MCF 10A (cell line): ENCODE measurements around the gene RAD51B. TPM values are rescaled to one million over a fixed set of nuclear protein-coding genes. Genes with fewer than 3 reads are reported as not detected.

ENCODE experiments used
- BruUV-seq: library from RNA; stranded (reverse); fragments of 400-500 nt; replicated peaks from 2 replicates; lab custom pipeline; 2021; lab: Mats Ljungman, UMichigan
- CTCF ChIA-PET: fragments of 300-600 bp; sonication (Branson Sonifier 250); formaldehyde crosslinking; extraction: SDS; loops from one replicate; lab custom pipeline; 2021; ENCODE audit warnings: antibody characterized with exemption, inconsistent platforms; lab: Yijun Ruan, JAX
- POLR2A ChIA-PET: fragments of 300-600, 350-650 bp; sonication (Branson Sonifier 250); formaldehyde crosslinking; extraction: SDS; loops from one replicate; lab custom pipeline; 2020; ENCODE audit warnings: antibody characterized with exemption, inconsistent platforms; lab: Yijun Ruan, JAX
- DNase-seq: peaks from one replicate; pipeline ENCODE4 v3.0.0-alpha.2; 2018; ENCODE audit not compliant: unreplicated experiment
- H3K27ac Mint-ChIP-seq: one replicate; pipeline ENCODE4 v1.8.0; 2022; ENCODE audit warnings: mild to moderate bottlenecking, low read depth, mixed read lengths; ENCODE audit not compliant: unreplicated experiment
- H3K27me3 Mint-ChIP-seq: one replicate; pipeline ENCODE4 v1.8.0; 2022; ENCODE audit warnings: mixed read lengths; ENCODE audit not compliant: insufficient read depth, unreplicated experiment
- H3K36me3 Mint-ChIP-seq: one replicate; pipeline ENCODE4 v1.8.0; 2022; ENCODE audit warnings: mild to moderate bottlenecking, moderate library complexity, mixed read lengths; ENCODE audit not compliant: insufficient read depth, unreplicated experiment
- H3K4me1 Mint-ChIP-seq: one replicate; pipeline ENCODE4 v1.8.0; 2022; ENCODE audit warnings: mixed read lengths; ENCODE audit not compliant: insufficient read depth, unreplicated experiment
- H3K4me3 Mint-ChIP-seq: one replicate; pipeline ENCODE4 v1.8.0; 2022; ENCODE audit warnings: mild to moderate bottlenecking, moderate library complexity, mixed read lengths; ENCODE audit not compliant: unreplicated experiment
- H3K9me3 Mint-ChIP-seq: one replicate; pipeline ENCODE4 v1.8.0; 2022; ENCODE audit warnings: mixed read lengths; ENCODE audit not compliant: unreplicated experiment
- CTCF ChIP-seq: fragments of 200-600 bp; IDR thresholded peaks from one replicate; pipeline ENCODE4 v1.8.0; 2022; ENCODE audit warnings: antibody characterized with exemption, mild to moderate bottlenecking; ENCODE audit not compliant: unreplicated experiment
- intact Hi-C: fragments of 100-400 bp; cut with micrococcal nuclease; formaldehyde crosslinking; loops from 2 replicates; pipeline ENCODE4 v1.14.1; 2022
- total RNA-seq: library from RNA; stranded (reverse); gene quantifications from 2 replicates; pipeline ENCODE4 v1.2.3, GENCODE V29; 2022

Gene RAD51B
- total RNA-seq, 1 experiment from 2014 or later, result 14.6 TPM

- CTCF ChIA-PET, result interaction anchor here (0.6 to 1.5 kb wide), 4 partner anchors 23 to 552 kb away, joined by 3 to 4 read pairs (median 3); no protein-coding TSS in a partner anchor
- H3K9me3 Mint-ChIP-seq, result no peaks in the 10 kb centered on the region
- H3K4me3 Mint-ChIP-seq, result no peak overlapping the region
- DNase-seq, result peak; percentile 79
- no peak for TF ChIP-seq CTCF
- intact Hi-C loops, result loop anchor here (2.0 to 10.0 kb wide), 5 partner anchors 66 to 387 kb away; no protein-coding TSS in a partner anchor
- H3K27ac Mint-ChIP-seq, result peak overlapping the region; percentile 59
- H3K36me3 Mint-ChIP-seq, result peaks cover 6% of the 10 kb centered on the region
- H3K27me3 Mint-ChIP-seq, result no peaks in the 10 kb centered on the region
- POLR2A ChIA-PET, result interaction anchor here (0.8 to 1.6 kb wide), 15 partner anchors 9 to 664 kb away, joined by 3 to 6 read pairs (median 3); partner anchors contain the start of gene ZFP36L1
- peaks cover 52% of the 10 kb centered on the region for H3K4me1 Mint-ChIP-seq
- BruUV-seq, result no TSS peak
These were observed 581.7 kb downstream of the RAD51B start for GRCh38 chr14:68401317-68401716.

GRCh38 chr14:68401855-68402254 lies 582.3 kb downstream of the RAD51B start:
- TF ChIP-seq CTCF, result no peak
- Mint-ChIP-seq H3K4me3 (no peak overlapping the region), H3K9me3 (no peaks in the 10 kb centered on the region), H3K27me3 (no peaks in the 10 kb centered on the region), H3K36me3 (peaks cover 6% of the 10 kb centered on the region), H3K4me1 (peaks cover 47% of the 10 kb centered on the region), H3K27ac (peak overlapping the region; percentile 59)
- BruUV-seq, result TSS peak; percentile 97
- DNase-seq, result no peak
- POLR2A ChIA-PET, result interaction anchor here (0.6 to 1.6 kb wide), 9 partner anchors 9 to 458 kb away, joined by 3 to 6 read pairs (median 4); no protein-coding TSS in a partner anchor
- intact Hi-C loops, result loop anchor here (2.0 to 10.0 kb wide), 5 partner anchors 65 to 387 kb away; no protein-coding TSS in a partner anchor
- CTCF ChIA-PET, result interaction anchor here (0.6 to 1.5 kb wide), 4 partner anchors 10 to 551 kb away, joined by 3 read pairs; no protein-coding TSS in a partner anchor

GRCh38 chr14:68402525-68403101 lies 583.0 kb downstream of the RAD51B start:
- CTCF ChIA-PET, result interaction anchor here (0.6 to 1.5 kb wide), 3 partner anchors 9 to 469 kb away, joined by 3 read pairs; no protein-coding TSS in a partner anchor
- no TSS peak for BruUV-seq
- no peak for DNase-seq
- peaks cover 43% of the 10 kb centered on the region for H3K4me1 Mint-ChIP-seq
- peak overlapping the region; percentile 51 for H3K27ac Mint-ChIP-seq
- H3K36me3 Mint-ChIP-seq, result peaks cover 6% of the 10 kb centered on the region
- no peaks in the 10 kb centered on the region for H3K9me3 Mint-ChIP-seq
- no peaks in the 10 kb centered on the region for H3K27me3 Mint-ChIP-seq
- H3K4me3 Mint-ChIP-seq, result no peak overlapping the region
- POLR2A ChIA-PET, result interaction anchor here (0.8 to 1.6 kb wide), 5 partner anchors 8 to 385 kb away, joined by 3 to 6 read pairs (median 4); no protein-coding TSS in a partner anchor
- TF ChIP-seq CTCF, result no peak
- intact Hi-C loops, result loop anchor here (5.0 to 10.0 kb wide), 2 partner anchors 65 to 282 kb away; no protein-coding TSS in a partner anchor
